ENCODE measurements around the gene SPATA17. TPM values are rescaled to one million over a fixed set of nuclear protein-coding genes. Genes with fewer than 3 reads are reported as not detected.
"Not testable (repeated sequence)": the region's sequence is repeated elsewhere in the genome, so short reads cannot be mapped to it uniquely, and the experiment has no call there.

SPATA17 gene, protein sequence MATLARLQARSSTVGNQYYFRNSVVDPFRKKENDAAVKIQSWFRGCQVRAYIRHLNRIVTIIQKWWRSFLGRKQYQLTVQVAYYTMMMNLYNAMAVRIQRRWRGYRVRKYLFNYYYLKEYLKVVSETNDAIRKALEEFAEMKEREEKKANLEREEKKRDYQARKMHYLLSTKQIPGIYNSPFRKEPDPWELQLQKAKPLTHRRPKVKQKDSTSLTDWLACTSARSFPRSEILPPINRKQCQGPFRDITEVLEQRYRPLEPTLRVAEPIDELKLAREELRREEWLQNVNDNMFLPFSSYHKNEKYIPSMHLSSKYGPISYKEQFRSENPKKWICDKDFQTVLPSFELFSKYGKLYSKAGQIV
- total RNA-seq (under 1 TPM in 1 of 2 donors, not detected in 1; 0.32 TPM), polyA plus RNA-seq (under 1 TPM in 1 of 2 donors, not detected in 1; 0.59 TPM)
- long read RNA-seq, donor 1, partial matches to known transcripts: 0 of 1 reads
- long read RNA-seq, donor 1, other reads (novel, unspliced or antisense): 1 of 1 reads
- long read RNA-seq, donor 2: 0 reads

DNA sequence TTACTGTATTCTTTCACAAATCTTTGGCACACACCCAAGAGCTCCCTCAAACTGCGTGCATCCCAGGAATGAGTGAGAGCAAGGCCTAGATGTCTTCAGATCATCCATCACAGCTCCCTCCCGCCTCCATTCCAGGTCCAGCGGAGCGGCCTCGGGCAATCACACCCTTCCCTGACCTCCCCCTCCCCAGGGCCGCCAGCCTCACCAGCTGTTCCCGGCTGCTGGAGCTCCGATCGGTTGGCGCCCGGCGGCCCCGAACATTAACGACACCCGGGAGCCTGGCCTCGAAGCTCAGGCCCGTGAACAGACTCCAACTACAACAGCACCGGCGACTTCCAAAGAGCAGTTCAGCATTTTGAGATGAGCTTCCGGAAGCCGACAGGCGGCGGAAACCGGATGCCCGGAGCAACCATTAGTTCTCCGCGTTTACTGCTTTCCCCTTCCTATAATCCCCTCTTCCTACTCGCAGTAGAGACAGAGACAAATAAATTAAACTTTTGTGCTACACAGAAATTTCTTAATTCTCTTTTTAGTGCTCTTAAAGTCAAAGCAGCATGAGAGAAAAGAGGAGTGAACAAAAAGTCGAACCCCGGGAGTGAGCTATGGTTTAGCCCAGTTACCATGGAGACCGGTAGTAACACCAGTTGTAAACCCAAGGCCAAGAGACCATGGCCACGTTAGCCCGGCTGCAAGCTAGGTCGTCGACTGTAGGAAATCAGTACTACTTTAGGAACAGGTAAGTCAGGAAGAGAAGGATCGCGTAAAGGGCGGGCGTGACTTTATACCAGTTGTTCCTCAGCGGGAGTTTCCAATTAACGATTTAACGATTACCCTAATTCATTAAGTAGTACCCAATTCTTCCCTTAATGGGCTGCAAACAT lies at the start of gene SPATA17, which contains the start of gene GPATCH2:
SPATA17 (plus strand) TSS at position 634 of the 881 bp plus-strand sequence; CDS start at position 669, 35 bp downstream.
GPATCH2 (minus strand) TSS at position 380 of the 881 bp plus-strand sequence; CDS start at position 261, 119 bp downstream.
- intact Hi-C loops (cut with DNase I): no loop called here
- Histone ChIP-seq H3K27ac (ENCODE audit: low read depth in 1 of 2, low read length in 2 of 2) (peak within 1 kb of the TSS in 1 of 2 donors; percentile 65), H3K4me3 (ENCODE audit: low read length in 2 of 2) (peak within 1 kb of the TSS; percentile 93 to 95), H3K36me3 (ENCODE audit: control insufficient read depth in 1 of 2, insufficient read depth in 2 of 2, low read length in 1 of 2) (no peaks in the 10 kb centered on the region), H3K27me3 (ENCODE audit: control insufficient read depth in 1 of 2, insufficient read depth in 2 of 2, low read length in 1 of 2) (no peaks in the 10 kb centered on the region), H3K9me3 (ENCODE audit: control insufficient read depth, low read length) (no peaks in the 10 kb centered on the region), H3K4me1 (ENCODE audit: control insufficient read depth in 1 of 2, insufficient read depth in 2 of 2, low read length in 2 of 2) (no peaks in the 10 kb centered on the region)
- DNase-seq (peak; percentile 87 to 90), ATAC-seq (ENCODE audit: low FRiP score) (peak; percentile 96)
- 1% methylated on average over 42 of the region's 42 CpGs for WGBS, 2 donors

DNA sequence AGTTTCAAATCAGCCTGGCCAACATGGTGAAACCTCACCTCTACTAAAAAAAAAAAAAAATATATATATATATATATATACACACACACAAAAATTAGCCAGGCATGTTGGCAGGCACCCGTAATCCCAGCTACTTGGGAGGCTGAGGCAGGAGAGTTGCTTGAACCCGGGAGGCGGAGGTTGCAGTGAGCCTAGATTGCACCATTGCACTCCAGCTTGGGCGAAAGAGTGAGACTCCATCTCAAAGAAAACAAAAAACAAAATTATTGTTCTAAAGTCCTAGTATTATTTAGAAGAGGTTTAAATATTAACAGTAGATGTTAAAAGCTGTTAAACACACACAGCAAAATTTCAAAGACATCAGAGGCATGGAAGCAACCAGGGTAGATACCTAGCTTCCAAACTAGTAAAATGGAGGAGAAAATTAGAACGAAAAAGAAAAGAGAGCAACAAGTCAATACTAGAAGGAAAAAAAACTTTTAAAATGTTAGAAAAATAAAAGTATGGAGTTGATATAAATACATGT lies 46.8 kb upstream of the SPATA17 start:
- H3K4me1 ChIP-seq (ENCODE audit: control insufficient read depth in 1 of 2, insufficient read depth in 2 of 2, low read length in 2 of 2); H3K27ac ChIP-seq (ENCODE audit: low read depth in 1 of 2, low read length in 2 of 2); H3K27me3 ChIP-seq (ENCODE audit: control insufficient read depth in 1 of 2, insufficient read depth in 2 of 2, low read length in 1 of 2); ATAC-seq (ENCODE audit: low FRiP score); H3K36me3 ChIP-seq (ENCODE audit: control insufficient read depth in 1 of 2, insufficient read depth in 2 of 2, low read length in 1 of 2); intact Hi-C loops (cut with DNase I); DNase-seq; H3K4me3 ChIP-seq (ENCODE audit: low read length in 2 of 2); H3K9me3 ChIP-seq (ENCODE audit: control insufficient read depth, low read length): not testable (repeated sequence)
- WGBS, 2 donors: 96 to 98% methylated on average over 5 of the region's 5 CpGs

DNA sequence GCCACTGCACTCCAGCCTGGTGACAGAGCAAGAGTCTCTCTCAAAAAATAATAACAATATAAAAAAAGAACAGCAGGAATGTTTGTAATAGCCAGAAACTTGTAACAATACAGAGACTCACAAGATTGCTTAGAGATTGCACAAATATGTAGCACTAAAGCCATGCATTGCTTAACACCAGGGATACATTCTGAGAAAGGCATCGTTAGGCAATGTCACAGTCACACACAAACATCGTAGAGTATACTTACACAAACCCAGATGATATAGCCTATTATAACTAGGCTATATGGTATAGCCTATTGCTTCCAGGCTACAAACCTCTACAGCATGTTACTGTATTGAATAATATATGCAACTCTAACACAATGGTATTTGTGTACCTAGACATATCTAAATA lies 45.6 kb upstream of the SPATA17 start:
- Histone ChIP-seq H3K4me3 (ENCODE audit: low read length in 2 of 2) (no peak overlapping the region), H3K27ac (ENCODE audit: low read depth in 1 of 2, low read length in 2 of 2) (no peak overlapping the region), H3K27me3 (ENCODE audit: control insufficient read depth in 1 of 2, insufficient read depth in 2 of 2, low read length in 1 of 2) (no peaks in the 10 kb centered on the region), H3K9me3 (ENCODE audit: control insufficient read depth, low read length) (no peaks in the 10 kb centered on the region), H3K36me3 (ENCODE audit: control insufficient read depth in 1 of 2, insufficient read depth in 2 of 2, low read length in 1 of 2) (peaks cover 0 to 1% of the 10 kb centered on the region in 2 donors), H3K4me1 (ENCODE audit: control insufficient read depth in 1 of 2, insufficient read depth in 2 of 2, low read length in 2 of 2) (no peaks in the 10 kb centered on the region)
- DNase-seq: no peak
- whole genome bisulfite sequencing, 2 donors: 92 to 93% methylated on average over 2 of the region's 2 CpGs
- ATAC-seq (ENCODE audit: low FRiP score): no peak
- intact Hi-C loops (cut with DNase I): no loop called here

DNA sequence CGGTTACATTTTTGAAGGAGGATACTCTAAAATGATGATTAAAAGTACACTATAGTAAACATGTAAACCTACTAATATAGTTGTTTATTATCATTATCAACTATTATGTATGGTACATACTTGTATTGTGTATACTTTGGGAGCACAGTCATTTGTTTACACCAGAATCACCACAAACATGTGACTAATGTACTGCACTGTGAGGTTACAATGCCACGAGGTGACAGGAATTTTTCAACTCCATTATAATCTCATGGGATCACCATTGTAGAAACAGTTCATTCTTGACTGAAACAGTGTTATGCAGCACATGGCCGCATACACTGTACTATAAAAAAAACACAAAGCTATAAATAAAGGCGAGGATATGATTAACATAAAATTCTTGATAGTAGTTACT lies 44.6 kb upstream of the SPATA17 start:
- no peaks in the 10 kb centered on the region for H3K4me1 ChIP-seq (ENCODE audit: control insufficient read depth in 1 of 2, insufficient read depth in 2 of 2, low read length in 2 of 2)
- no peaks in the 10 kb centered on the region for H3K9me3 ChIP-seq (ENCODE audit: control insufficient read depth, low read length)
- ATAC-seq (ENCODE audit: low FRiP score) (no peak), DNase-seq (no peak)
- no peak overlapping the region for H3K27ac ChIP-seq (ENCODE audit: low read depth in 1 of 2, low read length in 2 of 2)
- H3K36me3 ChIP-seq (ENCODE audit: control insufficient read depth in 1 of 2, insufficient read depth in 2 of 2, low read length in 1 of 2): no peaks in the 10 kb centered on the region
- H3K27me3 ChIP-seq (ENCODE audit: control insufficient read depth in 1 of 2, insufficient read depth in 2 of 2, low read length in 1 of 2): no peaks in the 10 kb centered on the region
- intact Hi-C loops (cut with DNase I): no loop called here
- no peak overlapping the region for H3K4me3 ChIP-seq (ENCODE audit: low read length in 2 of 2)
- 52 to 57% methylated on average over 4 of the region's 4 CpGs for WGBS, 2 donors

DNA sequence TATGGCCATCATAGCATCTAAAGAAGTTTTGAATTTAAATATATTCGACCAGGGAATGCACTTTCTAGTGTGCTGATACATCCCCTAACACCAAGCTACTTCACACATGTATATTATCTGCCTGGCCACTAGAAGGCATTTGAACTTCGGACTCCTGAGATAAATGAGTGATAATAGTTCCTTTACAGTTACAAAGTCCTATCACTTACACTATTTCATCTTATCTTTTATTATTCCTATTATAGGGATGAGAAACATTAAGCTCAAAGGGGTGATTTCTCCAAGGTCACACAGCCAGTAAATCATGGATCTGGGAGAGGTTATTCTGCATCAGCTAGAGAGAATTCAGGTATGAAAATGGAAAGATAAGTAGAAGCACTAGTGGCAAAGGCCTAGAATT lies 40.5 kb upstream of the SPATA17 start:
- WGBS, 2 donors: 93 to 94% methylated on average over 2 of the region's 2 CpGs
- Histone ChIP-seq H3K27me3 (ENCODE audit: control insufficient read depth in 1 of 2, insufficient read depth in 2 of 2, low read length in 1 of 2) (no peaks in the 10 kb centered on the region), H3K27ac (ENCODE audit: low read depth in 1 of 2, low read length in 2 of 2) (no peak overlapping the region), H3K4me1 (ENCODE audit: control insufficient read depth in 1 of 2, insufficient read depth in 2 of 2, low read length in 2 of 2) (no peaks in the 10 kb centered on the region), H3K9me3 (ENCODE audit: control insufficient read depth, low read length) (no peaks in the 10 kb centered on the region), H3K36me3 (ENCODE audit: control insufficient read depth in 1 of 2, insufficient read depth in 2 of 2, low read length in 1 of 2) (no peaks in the 10 kb centered on the region), H3K4me3 (ENCODE audit: low read length in 2 of 2) (no peak overlapping the region)
- intact Hi-C loops (cut with DNase I): no loop called here
- ATAC-seq (ENCODE audit: low FRiP score) (no peak), DNase-seq (no peak)

DNA sequence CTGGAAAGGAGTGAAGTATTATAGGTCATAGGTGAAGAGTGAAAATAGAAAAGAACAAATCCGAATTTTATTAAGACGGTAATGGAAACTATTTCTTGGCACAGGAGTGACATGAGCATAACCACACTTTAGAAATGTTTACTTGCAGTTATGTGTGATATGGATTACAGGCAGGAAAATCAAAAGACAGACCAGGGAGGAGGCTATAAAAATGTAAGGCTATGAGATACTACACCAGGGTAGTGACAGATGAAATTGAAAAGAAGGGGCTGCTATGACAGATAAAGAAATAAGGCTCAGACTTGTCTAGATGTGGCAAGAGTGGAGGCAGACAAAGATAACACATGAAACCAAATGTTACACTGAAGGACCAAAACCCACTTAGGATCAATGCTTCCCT lies 32.0 kb upstream of the SPATA17 start:
- H3K4me1 ChIP-seq (ENCODE audit: control insufficient read depth in 1 of 2, insufficient read depth in 2 of 2, low read length in 2 of 2): no peaks in the 10 kb centered on the region
- H3K9me3 ChIP-seq (ENCODE audit: control insufficient read depth, low read length): no peaks in the 10 kb centered on the region
- no peaks in the 10 kb centered on the region for H3K36me3 ChIP-seq (ENCODE audit: control insufficient read depth in 1 of 2, insufficient read depth in 2 of 2, low read length in 1 of 2)
- H3K4me3 ChIP-seq (ENCODE audit: low read length in 2 of 2): no peak overlapping the region
- DNase-seq (no peak), ATAC-seq (ENCODE audit: low FRiP score) (no peak)
- no peak overlapping the region for H3K27ac ChIP-seq (ENCODE audit: low read depth in 1 of 2, low read length in 2 of 2)
- WGBS, 2 donors: 28 to 35% methylated on average over 2 of the region's 2 CpGs
- intact Hi-C loops (cut with DNase I): no loop called here
- H3K27me3 ChIP-seq (ENCODE audit: control insufficient read depth in 1 of 2, insufficient read depth in 2 of 2, low read length in 1 of 2): no peaks in the 10 kb centered on the region

DNA sequence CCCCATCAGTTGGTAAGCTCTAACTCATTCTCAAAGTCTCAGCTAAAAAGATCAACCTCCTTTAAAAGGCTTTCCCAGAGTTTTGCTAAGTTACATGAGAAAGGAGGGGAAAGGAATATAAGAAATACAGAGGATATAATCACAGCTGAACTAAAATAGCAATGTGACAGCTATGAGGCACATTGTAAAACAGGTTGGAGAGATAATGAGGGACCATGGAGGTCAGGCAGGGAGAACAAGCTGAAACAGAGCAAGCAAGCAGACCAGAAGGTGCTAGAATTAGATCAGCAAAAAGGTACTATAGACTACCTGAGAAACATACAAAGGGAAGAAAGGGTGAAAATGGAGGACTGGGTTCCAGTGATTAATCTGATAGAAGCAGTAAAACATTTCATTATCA lies 28.8 kb upstream of the SPATA17 start:
- intact Hi-C loops (cut with DNase I): no loop called here
- ATAC-seq (ENCODE audit: low FRiP score) (no peak), DNase-seq (no peak)
- Histone ChIP-seq H3K4me3 (ENCODE audit: low read length in 2 of 2) (no peak overlapping the region), H3K9me3 (ENCODE audit: control insufficient read depth, low read length) (no peaks in the 10 kb centered on the region), H3K27ac (ENCODE audit: low read depth in 1 of 2, low read length in 2 of 2) (no peak overlapping the region), H3K4me1 (ENCODE audit: control insufficient read depth in 1 of 2, insufficient read depth in 2 of 2, low read length in 2 of 2) (no peaks in the 10 kb centered on the region), H3K27me3 (ENCODE audit: control insufficient read depth in 1 of 2, insufficient read depth in 2 of 2, low read length in 1 of 2) (no peaks in the 10 kb centered on the region), H3K36me3 (ENCODE audit: control insufficient read depth in 1 of 2, insufficient read depth in 2 of 2, low read length in 1 of 2) (no peaks in the 10 kb centered on the region)

DNA sequence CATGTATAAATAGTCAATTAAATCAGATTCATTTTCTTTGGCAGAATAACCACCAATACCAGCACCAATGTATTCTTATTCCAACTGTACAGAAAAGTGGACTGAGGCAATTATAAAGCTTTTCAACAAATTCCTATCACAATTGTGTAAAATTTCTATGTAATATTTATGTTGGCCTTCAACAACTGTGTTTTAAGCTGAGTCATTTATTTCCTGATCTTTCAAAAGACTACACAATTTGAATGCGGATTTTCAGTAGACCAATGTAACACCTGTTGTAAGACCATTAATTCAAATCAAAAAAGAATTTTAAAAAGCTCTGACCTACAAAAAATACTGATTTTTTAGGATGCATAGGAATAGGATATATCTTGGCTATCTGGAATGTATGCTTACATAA lies 25.8 kb upstream of the SPATA17 start:
- Histone ChIP-seq H3K36me3 (ENCODE audit: control insufficient read depth in 1 of 2, insufficient read depth in 2 of 2, low read length in 1 of 2) (peaks cover 0 to 1% of the 10 kb centered on the region in 2 donors), H3K27ac (ENCODE audit: low read depth in 1 of 2, low read length in 2 of 2) (no peak overlapping the region), H3K9me3 (ENCODE audit: control insufficient read depth, low read length) (no peaks in the 10 kb centered on the region), H3K4me1 (ENCODE audit: control insufficient read depth in 1 of 2, insufficient read depth in 2 of 2, low read length in 2 of 2) (no peaks in the 10 kb centered on the region), H3K27me3 (ENCODE audit: control insufficient read depth in 1 of 2, insufficient read depth in 2 of 2, low read length in 1 of 2) (no peaks in the 10 kb centered on the region), H3K4me3 (ENCODE audit: low read length in 2 of 2) (no peak overlapping the region)
- intact Hi-C loops (cut with DNase I): no loop called here
- ATAC-seq (ENCODE audit: low FRiP score) (no peak), DNase-seq (no peak)
- 87 to 90% methylated on average over 1 of the region's 1 CpG for WGBS, 2 donors
